K562 (cell line): ENCODE results near the gene CRLF1. TPM values are rescaled to one million over a fixed set of nuclear protein-coding genes. Genes with fewer than 3 reads are reported as not detected.

ENCODE experiments used
- ATAC-seq: fragments of 200-7000 bp; cut with Tn5 transposase; 3 replicates; pipeline ENCODE4 v1.9.1; 2020; ENCODE audit warnings: moderate library complexity
- BruUV-seq: library from RNA; stranded (reverse); fragments of 400-500 nt; replicated peaks from 2 replicates; lab custom pipeline; 2021; lab: Mats Ljungman, UMichigan
- CTCF ChIA-PET: fragments of 300-600 bp; formaldehyde crosslinking; extraction: SDS; loops from one replicate; lab custom pipeline; 2021; ENCODE audit warnings: low intra/inter-chr PET ratio; lab: Yijun Ruan, JAX
- POLR2A ChIA-PET: fragments of 300-600, 350-650 bp; sonication (Branson Sonifier 250); formaldehyde crosslinking; extraction: SDS; loops from one replicate; lab custom pipeline; 2021; ENCODE audit warnings: antibody characterized with exemption, inconsistent platforms; lab: Yijun Ruan, JAX
- DNase-seq, 4 experiments: peaks; one replicate each; pipeline versions ENCODE4 v3.0.0 to v3.0.0-alpha.2; 2011 to 2018; ENCODE audit warnings: low spot score in 3 of 4, mixed read lengths in 3 of 4; ENCODE audit errors: extremely low read depth in 1 of 4
- FAIRE-seq: peaks from 2 replicates; lab custom pipeline; 2011; peaks lifted over from hg19 to GRCh38; lab: Jason Lieb, UNC
- H2AFZ ChIP-seq: 2 replicates; pipeline ENCODE4 v1.6.0; 2011; ENCODE audit warnings: low read depth, low read length, control low read depth, inconsistent platforms
- H3K27ac ChIP-seq: fragments of 200-600 bp; 3 replicates; pipeline ENCODE4 v1.8.0; 2011; ENCODE audit warnings: low read depth, mild to moderate bottlenecking, control low read depth, inconsistent platforms, low read length, moderate library complexity, mixed read lengths; ENCODE audit errors: extremely low read depth
- H3K27me3 ChIP-seq, 2 experiments: fragments of 300-600 bp in 1 of 2; 2 replicates in 1 of 2; 3 replicates in 1 of 2; pipeline versions ENCODE4 v1.6.0 to v1.8.0; 2011; ENCODE audit warnings: inconsistent platforms in 2 of 2, low read length in 2 of 2, mild to moderate bottlenecking in 1 of 2, mixed read lengths in 1 of 2, moderate library complexity in 1 of 2; ENCODE audit not compliant: control insufficient read depth in 2 of 2, insufficient read depth in 2 of 2
- H3K36me3 ChIP-seq: fragments of 300-600 bp; 3 replicates; pipeline ENCODE4 v1.8.0; 2011; ENCODE audit warnings: mild to moderate bottlenecking, low read length, inconsistent platforms; ENCODE audit not compliant: control insufficient read depth, insufficient read depth
- H3K4me1 ChIP-seq, 2 experiments: fragments of 200-600 bp in 1 of 2; replicated peaks in 1 of 2; 2 replicates in 1 of 2; 3 replicates in 1 of 2; pipeline versions ENCODE4 v1.5.1 to v1.8.0; 2011; ENCODE audit warnings: inconsistent platforms in 2 of 2, low read length in 2 of 2, mild to moderate bottlenecking in 1 of 2, mixed read lengths in 1 of 2, moderate library complexity in 1 of 2; ENCODE audit not compliant: control insufficient read depth in 2 of 2, insufficient read depth in 2 of 2
- H3K4me2 ChIP-seq: 2 replicates; pipeline ENCODE4 v1.6.1; 2011; ENCODE audit warnings: low read length, control low read depth, inconsistent platforms, mixed read lengths; ENCODE audit not compliant: insufficient read depth
- H3K4me3 ChIP-seq: fragments of 200-600 bp; sonication (generic), shearing (Covaris generic); 2 replicates; pipeline ENCODE4 v1.5.1; 2016; ENCODE audit warnings: control low read depth, inconsistent platforms
- H3K79me2 ChIP-seq: fragments of 200-600 bp; 3 replicates; pipeline ENCODE4 v1.8.0; 2011; ENCODE audit warnings: low read length, inconsistent platforms; ENCODE audit not compliant: control insufficient read depth, insufficient read depth
- H3K9ac ChIP-seq, 2 experiments: 2 replicates each; pipeline versions ENCODE4 v1.6.0 to v1.6.1; 2011; ENCODE audit warnings: low read depth in 2 of 2, low read length in 2 of 2, control low read depth in 1 of 2, inconsistent platforms in 1 of 2, mild to moderate bottlenecking in 1 of 2, mixed read lengths in 1 of 2; ENCODE audit not compliant: insufficient read depth in 1 of 2
- H3K9me1 ChIP-seq: one replicate; pipeline ENCODE4 v1.6.0; 2011; ENCODE audit warnings: inconsistent platforms, mild to moderate bottlenecking, low read length, moderate library complexity; ENCODE audit not compliant: control insufficient read depth, insufficient read depth
- H3K9me3 ChIP-seq: replicated peaks from 2 replicates; pipeline ENCODE4 v1.5.1; 2011; ENCODE audit warnings: low read depth, low read length, inconsistent platforms; ENCODE audit not compliant: control insufficient read depth, insufficient read depth
- H4K20me1 ChIP-seq: replicated peaks from 2 replicates; pipeline ENCODE4 v1.6.1; 2011; ENCODE audit warnings: low read length, inconsistent platforms, mixed read lengths; ENCODE audit not compliant: control insufficient read depth, insufficient read depth
- GATAD2A ChIP-seq: fragments of 450-650 bp; IDR thresholded peaks from 2 replicates; pipeline ENCODE4 v1.6.1; 2017
- MBD2 ChIP-seq: sonication (generic); IDR thresholded peaks from 2 replicates; pipeline ENCODE4 v1.6.1; 2016; ENCODE audit warnings: low read depth, borderline replicate concordance
- NR4A1 ChIP-seq, 2 experiments: fragments of 250-450 bp in 1 of 2; fragments of 450-650 bp in 1 of 2; sonication (Bioruptor Pico) in 1 of 2; IDR thresholded peaks; 2 replicates each; pipeline versions ENCODE4 v1.4.0 to v1.6.1; 2016 to 2020; ENCODE audit warnings: mild to moderate bottlenecking in 2 of 2, missing compliant biosample characterization in 1 of 2, missing genetic modification characterization in 1 of 2, moderate library complexity in 1 of 2
- NUFIP1 ChIP-seq: fragments of 450-650 bp; IDR thresholded peaks from 2 replicates; pipeline ENCODE4 v1.6.1; 2018; ENCODE audit not compliant: partially characterized antibody
- XRCC4 ChIP-seq: IDR thresholded peaks from one replicate; pipeline ENCODE4 v1.6.1; 2011; ENCODE audit not compliant: insufficient read depth, insufficient read length; ENCODE audit errors: extremely low read depth
- ZNF445 ChIP-seq: fragments of 250-450 bp; sonication (Bioruptor Pico); IDR thresholded peaks from 2 replicates; pipeline ENCODE4 v1.4.0; 2020; ENCODE audit warnings: low read depth, mild to moderate bottlenecking, moderate library complexity
- WGBS: fragments of 100-300 bp; shearing (Covaris generic); methylation state at CpG from one replicate; pipeline ENCODE4 v1.1.6; 2016; ENCODE audit warnings: low coverage, mixed read lengths; ENCODE audit not compliant: insufficient coverage; ENCODE audit errors: missing lambda C conversion rate; 5-methylcytosine and 5-hydroxymethylcytosine counted together
- in situ Hi-C: fragments of 300-500 bp; cut with MboI; formaldehyde crosslinking; loops from 4 replicates; pipeline ENCODE4 v1.15.0; 2018; ENCODE audit warnings: inconsistent platforms, mixed read lengths
- intact Hi-C: fragments of 100-400 bp; cut with micrococcal nuclease; formaldehyde crosslinking; loops from 2 replicates; pipeline ENCODE4 v1.14.2; 2022
- polyA plus RNA-seq, 8 experiments: library from polyadenylated mRNA; depleted of rRNA in 4 of 8; stranded (reverse) in 5 of 8; unstranded in 3 of 8; fragments of >200 nt; fragmentation: Nextera tagmentation in 2 of 8; fragmentation: Illumina TruSeq in 1 of 8; extraction: Ambion mirVana in 2 of 8; extraction: Trizol in 1 of 8; gene quantifications; 2 replicates each; pipeline versions ENCODE4 v1.2.1 to v1.2.3, GENCODE V29; 2011 to 2014; ENCODE audit warnings: inconsistent platforms in 1 of 8, missing spikeins in 1 of 8
- total RNA-seq, 7 experiments: library from RNA; depleted of rRNA in 6 of 7; stranded (reverse); fragments of >200 nt in 6 of 7; fragmentation: Illumina TruSeq in 2 of 7; extraction: Trizol in 2 of 7; gene quantifications; 2 replicates each; pipeline versions ENCODE4 v1.2.1 to v1.2.3, GENCODE V29; 2011 to 2021; ENCODE audit warnings: low replicate concordance in 1 of 7
- TF ChIP-seq, protein P1 (sequence below): sonication (generic); formaldehyde crosslinking; IDR thresholded peaks from 2 replicates; pipeline ENCODE4 v1.8.0; 2022; ENCODE audit warnings: missing genetic modification reagents, mild to moderate bottlenecking, moderate library complexity, borderline replicate concordance
- TF ChIP-seq, protein P2 (sequence below): sonication (generic); formaldehyde crosslinking; IDR thresholded peaks from 2 replicates; pipeline ENCODE4 v1.8.0; 2023; ENCODE audit warnings: missing genetic modification reagents, mild to moderate bottlenecking, borderline replicate concordance
- TF ChIP-seq, protein P3 (sequence below): fragments of 250-450 bp; sonication (Bioruptor Pico); IDR thresholded peaks from 2 replicates; pipeline ENCODE4 v1.5.0; 2020; ENCODE audit warnings: mild to moderate bottlenecking

The CRLF1 gene
- total and polyA plus RNA-seq, 9 of the 15 experiments (the other 6 are each of a cell fraction or from before 2014, with no cell fraction given): 0.85 to 3.6 (median 1.7) TPM

DNA sequence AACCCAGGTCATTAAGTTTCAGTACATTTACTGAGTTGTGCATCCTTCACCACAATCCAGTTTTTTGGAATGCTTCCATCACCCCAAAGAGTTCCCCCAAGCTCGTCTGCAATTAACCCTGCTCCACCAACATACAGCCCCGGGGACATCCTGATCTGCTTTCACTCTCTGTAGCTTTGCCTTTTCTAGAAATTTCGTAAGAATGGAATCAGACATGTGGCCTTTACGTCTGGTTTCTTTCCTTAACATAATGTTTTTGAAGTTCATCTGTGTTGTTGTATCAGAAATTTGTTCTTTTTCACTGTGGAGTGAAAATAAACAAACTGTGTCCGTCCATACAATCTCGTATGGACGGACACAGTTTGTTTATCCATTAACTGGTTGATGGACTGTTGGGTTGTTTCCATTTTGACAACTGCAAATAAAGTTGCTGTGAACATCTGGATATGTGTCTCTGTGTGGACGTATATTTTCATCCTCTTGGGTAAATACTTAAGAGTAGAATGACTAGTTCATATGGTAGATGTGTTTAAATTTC lies 33.2 kb upstream of the CRLF1 start:
- Histone ChIP-seq H3K9ac (no peak overlapping the region), H2AFZ (no peak overlapping the region), H3K4me3 (no peak overlapping the region), H3K27me3 (peaks cover 1 to 5% of the 10 kb centered on the region in 2 experiments; a peak in 3 of 5 replicates), H3K79me2 (peaks cover 24% of the 10 kb centered on the region), H3K4me1 (peaks cover 4 to 22% of the 10 kb centered on the region in 2 experiments; a peak in 4 of 5 replicates), H3K9me1 (no peaks in the 10 kb centered on the region), H4K20me1 (0 out of 2 replicates have a peak, but pooled peaks cover 12% of the 10 kb centered on the region), H3K36me3 (no peaks in the 10 kb centered on the region), H3K4me2 (no peak overlapping the region), H3K9me3 (no peaks in the 10 kb centered on the region), H3K27ac (no peak overlapping the region)
- no peak for DNase-seq
- 61% methylated on average over 8 of the region's 8 CpGs for WGBS
- ChIA-PET POLR2A (interaction anchor here (0.6 to 1.1 kb wide), 2 partner anchors 9 to 217 kb away, joined by 3 read pairs; no protein-coding TSS in a partner anchor), CTCF (no interaction called here)
- BruUV-seq: no TSS peak
- ATAC-seq: no peak
- in situ Hi-C loops: no loop called here
- FAIRE-seq: no peak
- intact Hi-C loops: loop anchor here (5.0 kb wide), 2 partner anchors 47 to 193 kb away; partner anchors contain the start of gene UPF1
- TF ChIP-seq GATAD2A (no peak), NUFIP1 (no peak), NR4A1 (CRISPR knock-in tag; IDR thresholded peaks at IDR 0.05) (no peak), NR4A1 (tag; IDR thresholded peaks at IDR 0.05) (no peak), ZNF445 (CRISPR knock-in tag) (no peak), MBD2 (no peak), XRCC4 (no peak)
- TF ChIP-seq, protein P1, sequence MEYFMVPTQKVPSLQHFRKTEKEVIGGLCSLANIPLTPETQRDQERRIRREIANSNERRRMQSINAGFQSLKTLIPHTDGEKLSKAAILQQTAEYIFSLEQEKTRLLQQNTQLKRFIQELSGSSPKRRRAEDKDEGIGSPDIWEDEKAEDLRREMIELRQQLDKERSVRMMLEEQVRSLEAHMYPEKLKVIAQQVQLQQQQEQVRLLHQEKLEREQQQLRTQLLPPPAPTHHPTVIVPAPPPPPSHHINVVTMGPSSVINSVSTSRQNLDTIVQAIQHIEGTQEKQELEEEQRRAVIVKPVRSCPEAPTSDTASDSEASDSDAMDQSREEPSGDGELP (CRISPR knock-in tag): no peak
- TF ChIP-seq, protein P2, sequence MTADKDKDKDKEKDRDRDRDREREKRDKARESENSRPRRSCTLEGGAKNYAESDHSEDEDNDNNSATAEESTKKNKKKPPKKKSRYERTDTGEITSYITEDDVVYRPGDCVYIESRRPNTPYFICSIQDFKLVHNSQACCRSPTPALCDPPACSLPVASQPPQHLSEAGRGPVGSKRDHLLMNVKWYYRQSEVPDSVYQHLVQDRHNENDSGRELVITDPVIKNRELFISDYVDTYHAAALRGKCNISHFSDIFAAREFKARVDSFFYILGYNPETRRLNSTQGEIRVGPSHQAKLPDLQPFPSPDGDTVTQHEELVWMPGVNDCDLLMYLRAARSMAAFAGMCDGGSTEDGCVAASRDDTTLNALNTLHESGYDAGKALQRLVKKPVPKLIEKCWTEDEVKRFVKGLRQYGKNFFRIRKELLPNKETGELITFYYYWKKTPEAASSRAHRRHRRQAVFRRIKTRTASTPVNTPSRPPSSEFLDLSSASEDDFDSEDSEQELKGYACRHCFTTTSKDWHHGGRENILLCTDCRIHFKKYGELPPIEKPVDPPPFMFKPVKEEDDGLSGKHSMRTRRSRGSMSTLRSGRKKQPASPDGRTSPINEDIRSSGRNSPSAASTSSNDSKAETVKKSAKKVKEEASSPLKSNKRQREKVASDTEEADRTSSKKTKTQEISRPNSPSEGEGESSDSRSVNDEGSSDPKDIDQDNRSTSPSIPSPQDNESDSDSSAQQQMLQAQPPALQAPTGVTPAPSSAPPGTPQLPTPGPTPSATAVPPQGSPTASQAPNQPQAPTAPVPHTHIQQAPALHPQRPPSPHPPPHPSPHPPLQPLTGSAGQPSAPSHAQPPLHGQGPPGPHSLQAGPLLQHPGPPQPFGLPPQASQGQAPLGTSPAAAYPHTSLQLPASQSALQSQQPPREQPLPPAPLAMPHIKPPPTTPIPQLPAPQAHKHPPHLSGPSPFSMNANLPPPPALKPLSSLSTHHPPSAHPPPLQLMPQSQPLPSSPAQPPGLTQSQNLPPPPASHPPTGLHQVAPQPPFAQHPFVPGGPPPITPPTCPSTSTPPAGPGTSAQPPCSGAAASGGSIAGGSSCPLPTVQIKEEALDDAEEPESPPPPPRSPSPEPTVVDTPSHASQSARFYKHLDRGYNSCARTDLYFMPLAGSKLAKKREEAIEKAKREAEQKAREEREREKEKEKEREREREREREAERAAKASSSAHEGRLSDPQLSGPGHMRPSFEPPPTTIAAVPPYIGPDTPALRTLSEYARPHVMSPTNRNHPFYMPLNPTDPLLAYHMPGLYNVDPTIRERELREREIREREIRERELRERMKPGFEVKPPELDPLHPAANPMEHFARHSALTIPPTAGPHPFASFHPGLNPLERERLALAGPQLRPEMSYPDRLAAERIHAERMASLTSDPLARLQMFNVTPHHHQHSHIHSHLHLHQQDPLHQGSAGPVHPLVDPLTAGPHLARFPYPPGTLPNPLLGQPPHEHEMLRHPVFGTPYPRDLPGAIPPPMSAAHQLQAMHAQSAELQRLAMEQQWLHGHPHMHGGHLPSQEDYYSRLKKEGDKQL (CRISPR knock-in tag): no peak
- TF ChIP-seq, protein P3, sequence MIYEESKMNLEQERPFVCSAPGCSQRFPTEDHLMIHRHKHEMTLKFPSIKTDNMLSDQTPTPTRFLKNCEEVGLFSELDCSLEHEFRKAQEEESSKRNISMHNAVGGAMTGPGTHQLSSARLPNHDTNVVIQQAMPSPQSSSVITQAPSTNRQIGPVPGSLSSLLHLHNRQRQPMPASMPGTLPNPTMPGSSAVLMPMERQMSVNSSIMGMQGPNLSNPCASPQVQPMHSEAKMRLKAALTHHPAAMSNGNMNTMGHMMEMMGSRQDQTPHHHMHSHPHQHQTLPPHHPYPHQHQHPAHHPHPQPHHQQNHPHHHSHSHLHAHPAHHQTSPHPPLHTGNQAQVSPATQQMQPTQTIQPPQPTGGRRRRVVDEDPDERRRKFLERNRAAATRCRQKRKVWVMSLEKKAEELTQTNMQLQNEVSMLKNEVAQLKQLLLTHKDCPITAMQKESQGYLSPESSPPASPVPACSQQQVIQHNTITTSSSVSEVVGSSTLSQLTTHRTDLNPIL (CRISPR knock-in tag): no peak
